Cortex of kidney (tissue), 1 donor: Measurements from ENCODE around the gene SMYD3.
"Not testable (repeated sequence)": the region's sequence is repeated elsewhere in the genome, so short reads cannot be mapped to it uniquely, and the experiment has no call there.

Experiments
- DNase-seq: peaks from one replicate; lab custom pipeline; 2025; lab: John Stamatoyannopoulos, UW

The SMYD3 gene

DNA sequence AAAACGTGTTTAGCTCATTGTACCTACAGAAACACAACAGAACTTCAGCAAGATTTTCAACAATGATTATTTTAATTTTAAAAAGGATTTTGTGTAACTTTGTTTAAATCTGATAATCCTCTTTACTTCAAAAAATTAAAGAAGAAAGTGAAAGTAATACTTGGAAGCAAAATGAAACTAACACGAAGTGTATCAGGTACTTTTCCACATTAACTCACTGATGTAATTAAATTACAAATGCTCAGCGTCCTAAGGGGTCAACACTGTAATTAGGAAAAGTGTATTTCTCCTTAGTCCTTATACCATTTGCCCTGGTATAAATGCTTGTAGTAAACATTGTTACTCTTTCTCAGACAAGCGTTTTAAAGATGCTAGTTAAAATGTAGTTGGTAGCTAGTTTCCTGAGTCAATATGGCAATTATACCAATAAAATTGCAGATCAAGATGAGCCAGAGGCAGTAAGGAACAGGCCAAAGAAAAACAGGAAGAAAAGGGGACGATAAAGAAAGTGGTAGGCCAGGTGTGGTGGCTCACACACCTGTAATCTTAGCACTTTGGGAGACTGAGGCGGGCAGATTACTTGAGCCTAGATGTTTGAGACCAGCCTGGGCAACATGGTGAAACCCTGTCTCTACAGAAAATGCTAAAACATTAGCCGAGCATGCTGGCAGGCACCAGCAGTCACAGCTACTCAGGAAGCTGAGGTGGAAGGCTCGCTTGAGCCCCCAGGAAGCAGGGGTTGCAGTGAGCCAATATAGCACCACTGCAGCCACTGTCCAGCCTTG is 553.0 kb downstream of the SMYD3 start:
- no peak for DNase-seq

DNA sequence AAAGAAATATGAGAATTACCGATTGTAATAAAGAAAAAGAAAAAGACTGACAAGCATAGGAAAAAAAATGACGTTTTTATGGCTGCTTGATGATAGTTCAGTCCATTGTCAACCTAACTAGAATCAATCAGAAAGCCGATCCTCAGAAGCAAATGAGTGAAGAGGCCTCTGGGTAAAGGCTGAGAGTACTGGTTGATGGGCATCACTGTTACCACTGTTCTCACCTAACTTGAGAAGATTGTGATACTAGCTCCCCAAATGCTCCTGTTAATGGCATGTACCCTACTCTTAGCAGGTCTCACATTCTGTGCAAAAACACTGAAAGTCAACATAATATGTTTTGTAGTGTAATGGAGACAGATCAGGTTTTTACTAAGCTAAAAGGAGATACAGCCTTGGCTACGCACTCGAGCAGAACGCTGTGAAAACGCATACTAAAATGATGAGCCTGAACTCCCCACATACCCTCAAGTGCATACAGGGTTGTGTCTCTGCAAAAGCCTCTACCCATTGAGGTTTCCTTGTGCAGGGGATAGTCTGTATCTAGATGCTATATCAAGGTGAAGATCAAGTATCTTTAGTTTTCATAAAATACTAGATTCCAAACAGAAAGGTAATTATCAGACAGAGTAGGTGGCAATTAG is 554.6 kb downstream of the SMYD3 start:
- DNase-seq: no peak

- no peak for DNase-seq
These were observed 558.3 kb downstream of the SMYD3 start for GRCh38 chr1:245948786-245949185.

- no peak for DNase-seq
These were observed 560.2 kb downstream of the SMYD3 start for GRCh38 chr1:245946905-245947304.

GRCh38 chr1:245945136-245945535 is 561.9 kb downstream of the SMYD3 start:
- DNase-seq: not testable (repeated sequence)

GRCh38 chr1:245942856-245943255 is 564.2 kb downstream of the SMYD3 start:
- DNase-seq: no peak

- not testable (repeated sequence) for DNase-seq
These were observed 565.3 kb downstream of the SMYD3 start for GRCh38 chr1:245941771-245942170.

DNA sequence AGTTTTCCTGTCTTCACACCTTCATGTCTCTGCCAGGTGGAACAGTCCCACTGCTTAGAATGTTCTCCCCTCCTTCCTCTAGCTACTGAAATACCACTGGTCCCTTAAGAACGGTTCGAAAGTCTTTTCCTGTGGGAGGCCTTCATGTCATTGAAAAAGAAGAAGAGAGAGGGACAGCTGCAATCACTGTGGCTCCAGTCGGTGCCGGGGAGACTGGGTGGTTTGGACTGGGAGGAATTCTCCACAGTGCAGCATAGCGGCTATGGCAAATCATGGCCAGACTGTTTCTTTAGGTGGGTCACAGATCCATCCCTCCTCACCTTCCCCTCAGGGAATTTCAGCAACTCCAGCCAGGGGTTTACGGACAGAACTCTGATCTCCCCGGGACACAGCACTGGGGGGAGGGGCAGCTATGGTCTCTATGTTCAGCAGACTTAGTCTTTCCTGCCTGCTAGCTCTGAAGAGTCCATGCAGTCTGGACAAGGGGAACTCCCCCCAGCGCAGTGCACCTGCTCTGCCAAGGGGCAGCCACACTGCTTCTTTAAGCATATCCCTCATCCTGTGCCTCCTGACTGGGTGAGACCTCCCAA is 567.2 kb downstream of the SMYD3 start:
- DNase-seq: no peak

GRCh38 chr1:245938046-245938435 is 569.0 kb downstream of the SMYD3 start:
- no peak for DNase-seq

- no peak for DNase-seq
These were observed 569.6 kb downstream of the SMYD3 start for GRCh38 chr1:245937316-245938045.

- DNase-seq: no peak
These were observed 572.7 kb downstream of the SMYD3 start for GRCh38 chr1:245934409-245934808.

GRCh38 chr1:245933431-245934045 is 573.5 kb downstream of the SMYD3 start:
- no peak for DNase-seq

- DNase-seq: no peak
These were observed 574.6 kb downstream of the SMYD3 start for GRCh38 chr1:245932302-245932972.

GRCh38 chr1:245931450-245931849 is 575.6 kb downstream of the SMYD3 start:
- no peak for DNase-seq

DNA sequence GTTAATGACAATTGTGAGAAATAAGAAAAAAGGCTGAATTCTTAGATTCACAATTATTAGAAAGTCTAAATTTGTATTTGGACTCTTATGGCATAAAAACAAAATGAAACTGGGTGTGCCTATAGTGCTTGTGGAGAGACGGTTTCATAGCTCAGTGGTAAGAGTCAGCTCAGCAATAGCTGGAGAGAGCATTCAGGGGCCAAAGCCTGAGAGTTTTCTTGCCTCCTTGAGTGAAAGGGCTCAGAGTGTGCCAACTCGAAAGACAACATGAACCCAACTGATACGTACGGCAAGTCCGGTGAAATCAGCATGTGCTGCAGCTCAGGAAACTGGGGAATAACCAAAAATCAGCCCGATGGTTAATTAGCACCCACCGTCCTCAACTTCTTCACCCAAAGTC is 577.9 kb downstream of the SMYD3 start:
- DNase-seq: no peak

DNA sequence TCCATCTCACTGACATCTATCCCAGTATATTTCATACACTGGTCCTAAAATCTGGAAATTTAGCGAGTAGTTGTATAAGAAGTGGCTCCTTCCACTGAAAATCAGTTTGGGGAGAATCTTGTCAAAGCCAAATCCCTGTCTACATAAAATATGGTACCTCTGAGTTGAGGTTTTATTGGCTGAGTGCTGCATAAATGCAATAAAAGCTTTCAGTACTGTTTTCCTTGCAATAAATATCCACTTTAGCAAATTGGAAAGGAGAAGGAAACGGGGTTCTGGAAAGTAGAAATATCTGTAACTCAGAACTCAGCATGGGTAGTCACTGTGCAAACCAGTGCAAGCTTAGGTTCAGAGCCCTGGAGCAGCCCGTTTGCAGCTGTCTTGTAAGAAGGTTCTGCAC is 580.2 kb downstream of the SMYD3 start:
- no peak for DNase-seq

- no peak for DNase-seq
These were observed 583.9 kb downstream of the SMYD3 start for GRCh38 chr1:245923215-245923614.

GRCh38 chr1:245921417-245921816 is 585.7 kb downstream of the SMYD3 start:
- no peak for DNase-seq

GRCh38 chr1:245917403-245917802 is 589.7 kb downstream of the SMYD3 start:
- no peak for DNase-seq

DNA sequence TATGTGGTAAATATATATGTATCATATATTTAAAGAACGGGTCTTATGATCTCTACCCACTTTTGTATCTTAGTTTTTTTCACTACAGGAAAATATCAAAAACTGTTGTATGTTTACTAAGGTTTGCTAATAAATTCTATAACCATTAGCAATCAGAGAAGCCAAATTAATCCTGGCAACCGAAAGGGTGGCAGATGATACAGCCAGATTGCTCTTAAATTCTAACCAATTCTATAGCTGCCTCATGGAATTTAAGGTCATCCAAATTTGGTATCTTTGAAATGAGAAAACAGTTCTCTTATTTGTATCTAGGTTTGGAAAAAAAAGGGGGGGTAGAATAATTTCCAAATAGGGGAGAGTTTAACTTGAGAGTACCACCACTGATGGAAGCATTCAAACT is 591.2 kb downstream of the SMYD3 start:
- DNase-seq: no peak

GRCh38 chr1:245915406-245915805 is 591.7 kb downstream of the SMYD3 start:
- no peak for DNase-seq

- no peak for DNase-seq
These were observed 598.5 kb downstream of the SMYD3 start for GRCh38 chr1:245908543-245908942.
